Measurements from ENCODE around the gene REC114. TPM values are rescaled to one million over a fixed set of nuclear protein-coding genes. Genes with fewer than 3 reads are reported as not detected.
"Not testable (repeated sequence)": the region's sequence is repeated elsewhere in the genome, so short reads cannot be mapped to it uniquely, and the experiment has no call there.

The REC114 gene
- total RNA-seq, 1 experiment from 2014 or later = not detected

DNA sequence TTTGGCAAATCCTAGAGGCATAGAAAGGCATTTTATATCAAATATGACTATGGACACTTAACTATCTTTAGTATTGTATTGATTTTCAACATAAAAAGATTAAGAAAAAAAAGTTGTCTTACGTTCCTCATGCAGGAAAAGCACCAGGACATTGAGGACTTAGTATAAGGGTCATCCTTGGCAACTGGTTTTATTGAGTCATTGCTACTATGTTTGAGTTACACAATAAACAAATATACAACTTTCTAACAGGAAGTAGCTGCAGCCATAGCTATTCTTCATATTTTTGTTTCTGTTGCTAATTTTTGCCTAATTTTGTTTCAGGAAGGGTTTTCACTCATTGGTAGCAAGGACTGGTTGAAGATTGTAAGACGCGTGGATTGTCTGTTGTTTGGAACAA, 97.2 kb downstream of the REC114 start:
- H3K9me3 Mint-ChIP-seq (ENCODE audit: unreplicated experiment) = no peaks in the 10 kb centered on the region
- peaks cover 7% of the 10 kb centered on the region for H3K4me1 Mint-ChIP-seq (ENCODE audit: insufficient read depth, unreplicated experiment)
- ChIA-PET CTCF (interaction anchor here (0.6 kb wide), 1 partner anchor 97 kb away, joined by 3 read pairs; no protein-coding TSS in a partner anchor), POLR2A (interaction anchor here (0.6 to 1.4 kb wide), 2 partner anchors 10 to 22 kb away, joined by 3 read pairs; no protein-coding TSS in a partner anchor)
- no peak overlapping the region for H3K4me3 Mint-ChIP-seq (ENCODE audit: unreplicated experiment)
- TF ChIP-seq, protein P1, sequence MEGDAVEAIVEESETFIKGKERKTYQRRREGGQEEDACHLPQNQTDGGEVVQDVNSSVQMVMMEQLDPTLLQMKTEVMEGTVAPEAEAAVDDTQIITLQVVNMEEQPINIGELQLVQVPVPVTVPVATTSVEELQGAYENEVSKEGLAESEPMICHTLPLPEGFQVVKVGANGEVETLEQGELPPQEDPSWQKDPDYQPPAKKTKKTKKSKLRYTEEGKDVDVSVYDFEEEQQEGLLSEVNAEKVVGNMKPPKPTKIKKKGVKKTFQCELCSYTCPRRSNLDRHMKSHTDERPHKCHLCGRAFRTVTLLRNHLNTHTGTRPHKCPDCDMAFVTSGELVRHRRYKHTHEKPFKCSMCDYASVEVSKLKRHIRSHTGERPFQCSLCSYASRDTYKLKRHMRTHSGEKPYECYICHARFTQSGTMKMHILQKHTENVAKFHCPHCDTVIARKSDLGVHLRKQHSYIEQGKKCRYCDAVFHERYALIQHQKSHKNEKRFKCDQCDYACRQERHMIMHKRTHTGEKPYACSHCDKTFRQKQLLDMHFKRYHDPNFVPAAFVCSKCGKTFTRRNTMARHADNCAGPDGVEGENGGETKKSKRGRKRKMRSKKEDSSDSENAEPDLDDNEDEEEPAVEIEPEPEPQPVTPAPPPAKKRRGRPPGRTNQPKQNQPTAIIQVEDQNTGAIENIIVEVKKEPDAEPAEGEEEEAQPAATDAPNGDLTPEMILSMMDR (IDR thresholded peaks at IDR 0.05; ENCODE audit: unreplicated experiment) = no peak
- H3K27ac Mint-ChIP-seq (ENCODE audit: low read depth, unreplicated experiment) = peak overlapping the region; percentile 52
- peak; percentile 39 for DNase-seq (ENCODE audit: unreplicated experiment)
- BruUV-seq (replicated peaks) = no TSS peak
- H3K36me3 Mint-ChIP-seq (ENCODE audit: insufficient read depth, unreplicated experiment) = no peaks in the 10 kb centered on the region
- no peaks in the 10 kb centered on the region for H3K27me3 Mint-ChIP-seq (ENCODE audit: insufficient read depth, unreplicated experiment)
- intact Hi-C loops (cut with micrococcal nuclease) = loop anchor here (10.0 kb wide), 1 partner anchor 235 kb away; no protein-coding TSS in a partner anchor

DNA sequence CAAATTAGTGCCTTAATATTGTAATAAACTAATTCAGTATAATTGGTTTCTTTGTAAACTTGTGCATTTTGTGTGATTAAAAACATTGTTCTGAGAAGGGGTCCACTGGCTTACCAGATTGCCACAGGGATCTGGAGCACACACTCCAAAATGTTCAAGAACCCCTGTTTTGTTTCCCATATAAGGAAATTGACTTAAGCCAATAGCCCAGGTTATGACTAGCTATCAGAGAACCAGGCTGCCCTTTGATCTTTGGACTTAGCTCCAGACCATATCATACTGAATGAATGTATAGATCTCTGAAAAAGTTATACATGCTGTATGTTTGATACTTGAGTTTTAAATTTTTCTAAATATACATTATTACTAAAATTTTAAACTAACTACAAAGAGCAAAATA, 98.5 kb downstream of the REC114 start:
- Mint-ChIP-seq H3K27ac (ENCODE audit: low read depth, unreplicated experiment) (no peak overlapping the region), H3K27me3 (ENCODE audit: insufficient read depth, unreplicated experiment) (no peaks in the 10 kb centered on the region), H3K4me1 (ENCODE audit: insufficient read depth, unreplicated experiment) (peaks cover 7% of the 10 kb centered on the region), H3K4me3 (ENCODE audit: unreplicated experiment) (no peak overlapping the region), H3K36me3 (ENCODE audit: insufficient read depth, unreplicated experiment) (no peaks in the 10 kb centered on the region), H3K9me3 (ENCODE audit: unreplicated experiment) (no peaks in the 10 kb centered on the region)
- POLR2A ChIA-PET = no interaction called here
- no TSS peak for BruUV-seq (replicated peaks)
- CTCF ChIA-PET = interaction anchor here (0.7 to 1.7 kb wide), 2 partner anchors 11 to 300 kb away, joined by 4 to 7 read pairs; no protein-coding TSS in a partner anchor
- intact Hi-C loops (cut with micrococcal nuclease) = loop anchor here (10.0 kb wide), 1 partner anchor 237 kb away; no protein-coding TSS in a partner anchor
- TF ChIP-seq, protein P1 (IDR thresholded peaks at IDR 0.05; ENCODE audit: unreplicated experiment) = no peak
- DNase-seq (ENCODE audit: unreplicated experiment) = no peak

DNA sequence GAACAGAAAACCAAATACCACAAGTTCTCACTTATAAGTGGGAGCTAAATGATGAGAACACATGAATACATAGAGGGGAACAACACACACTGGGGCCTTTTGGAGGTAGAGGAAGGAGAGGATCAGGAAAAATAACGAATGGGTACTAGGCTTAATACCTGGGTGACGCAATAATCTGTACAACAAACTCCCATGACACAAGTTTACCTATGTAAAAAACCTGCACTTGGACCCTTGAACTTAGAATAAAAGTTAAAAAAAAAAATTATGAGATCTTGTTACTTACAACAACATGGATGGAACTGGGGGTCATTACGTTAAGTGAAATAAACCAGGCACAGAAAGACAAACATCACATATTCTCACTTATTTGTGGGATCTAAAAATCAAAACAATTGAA, 106.0 kb downstream of the REC114 start:
- POLR2A ChIA-PET = not testable (repeated sequence)
- CTCF ChIA-PET = interaction anchor here (0.7 kb wide), 1 partner anchor 151 kb away, joined by 5 read pairs; no protein-coding TSS in a partner anchor
- H3K36me3 Mint-ChIP-seq (ENCODE audit: insufficient read depth, unreplicated experiment) = peaks cover 12% of the 10 kb centered on the region

DNA sequence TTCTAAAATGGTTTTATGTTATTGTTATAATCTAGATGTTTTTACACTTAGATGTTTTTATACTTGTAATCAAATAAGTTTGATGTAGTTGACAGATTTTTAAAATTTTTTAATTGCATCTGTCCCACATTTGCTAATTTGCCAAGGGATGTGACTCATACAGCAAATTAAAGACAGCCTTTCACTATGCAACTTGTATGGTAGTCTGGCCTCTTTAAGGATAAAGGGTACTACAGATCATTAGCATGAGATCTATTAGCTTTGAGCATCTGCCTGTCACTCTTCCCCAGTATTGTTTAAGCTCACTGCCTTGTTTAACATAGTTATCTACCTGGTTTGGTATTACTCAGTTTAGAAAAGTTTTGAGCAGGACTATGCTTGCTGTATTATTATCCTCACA, 107.2 kb downstream of the REC114 start:
- Mint-ChIP-seq H3K36me3 (ENCODE audit: insufficient read depth, unreplicated experiment) (peaks cover 16% of the 10 kb centered on the region), H3K9me3 (ENCODE audit: unreplicated experiment) (no peaks in the 10 kb centered on the region), H3K4me1 (ENCODE audit: insufficient read depth, unreplicated experiment) (no peaks in the 10 kb centered on the region), H3K4me3 (ENCODE audit: unreplicated experiment) (no peak overlapping the region), H3K27me3 (ENCODE audit: insufficient read depth, unreplicated experiment) (no peaks in the 10 kb centered on the region), H3K27ac (ENCODE audit: low read depth, unreplicated experiment) (no peak overlapping the region)
- intact Hi-C loops (cut with micrococcal nuclease) = no loop called here
- ChIA-PET CTCF (interaction anchor here (0.6 to 2.2 kb wide), 3 partner anchors 10 to 154 kb away, joined by 3 to 5 read pairs (median 4); no protein-coding TSS in a partner anchor), POLR2A (interaction anchor here (0.7 to 2.0 kb wide), 3 partner anchors 10 to 84 kb away, joined by 3 to 8 read pairs (median 3); partner anchors contain the start of gene NPTN)
- BruUV-seq (replicated peaks) = no TSS peak
- no peak for DNase-seq (ENCODE audit: unreplicated experiment)
- TF ChIP-seq, protein P1 (IDR thresholded peaks at IDR 0.05; ENCODE audit: unreplicated experiment) = no peak

More for the DNA sequence above, 106.0 kb downstream of the REC114 start:
- H3K9me3 Mint-ChIP-seq (ENCODE audit: unreplicated experiment); H3K27me3 Mint-ChIP-seq (ENCODE audit: insufficient read depth, unreplicated experiment); DNase-seq (ENCODE audit: unreplicated experiment); H3K4me1 Mint-ChIP-seq (ENCODE audit: insufficient read depth, unreplicated experiment); H3K4me3 Mint-ChIP-seq (ENCODE audit: unreplicated experiment); BruUV-seq (replicated peaks); H3K27ac Mint-ChIP-seq (ENCODE audit: low read depth, unreplicated experiment): not testable (repeated sequence)
- intact Hi-C loops (cut with micrococcal nuclease) = loop anchor here (10.0 kb wide), 1 partner anchor 244 kb away; no protein-coding TSS in a partner anchor
